ENCODE results near the gene FHOD3.

DNA sequence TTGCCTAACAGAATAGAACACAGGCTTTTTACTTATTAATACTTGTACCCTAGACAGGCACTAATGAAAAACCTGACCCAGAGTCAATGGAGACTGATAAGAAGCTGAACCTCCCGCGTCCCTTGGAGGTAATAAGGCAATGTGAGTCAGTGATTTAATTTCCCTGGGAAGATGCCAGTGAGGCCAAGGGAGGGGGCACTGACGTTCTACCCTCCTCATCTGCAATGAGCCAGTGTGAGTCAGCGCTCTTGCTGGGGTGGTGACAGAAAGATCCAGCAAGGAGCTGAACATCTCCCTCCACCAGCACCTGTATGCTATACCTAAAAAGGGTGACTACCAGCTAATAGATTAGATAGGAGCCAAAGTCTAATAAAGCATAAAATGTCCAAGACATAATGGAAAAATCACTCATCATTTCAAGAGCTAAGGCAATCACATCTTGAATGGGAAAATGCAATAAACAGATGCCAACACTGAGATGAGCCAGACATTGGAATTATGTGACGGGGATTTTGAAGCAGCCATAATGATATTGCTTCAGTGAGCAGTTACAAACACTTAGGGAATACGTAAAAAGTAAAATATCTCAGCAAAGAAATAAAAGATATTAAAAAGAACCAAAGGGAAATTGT lies 414.4 kb downstream of the FHOD3 start:
- no peak for TF ChIP-seq POLR2A (IDR thresholded peaks at IDR 0.05)
- no peak for TF ChIP-seq POLR2AphosphoS5 (IDR thresholded peaks at IDR 0.05)
